ENCODE measurements around the gene CELF1. TPM values are rescaled to one million over a fixed set of nuclear protein-coding genes. Genes with fewer than 3 reads are reported as not detected.
A peak's percentile ranks its signal among the peaks of the same experiment; 100 is the strongest.

The CELF1 gene
- total RNA-seq, 1 experiment from 2014 or later: 73.1 TPM

DNA sequence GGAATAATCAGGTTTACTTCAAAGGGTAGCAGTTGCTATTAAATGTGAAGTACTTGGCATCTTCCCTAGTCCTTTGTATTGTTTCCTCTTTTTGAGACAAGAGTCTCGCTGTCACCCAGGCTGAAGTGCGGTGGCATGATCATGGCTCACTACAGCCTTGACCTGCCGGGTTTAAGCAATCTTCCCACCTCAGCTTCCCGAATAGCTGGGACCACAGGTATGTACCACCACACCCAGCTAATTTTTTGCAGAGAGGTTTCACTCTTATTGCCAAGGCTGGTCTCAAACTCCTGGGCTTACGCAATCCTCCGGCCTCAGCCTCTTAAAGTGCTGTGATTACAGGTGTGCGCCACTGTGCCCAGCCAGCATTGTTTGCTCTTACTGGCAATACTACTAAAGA, 67.8 kb downstream of the CELF1 start:
- no peak for DNase-seq (ENCODE audit: low read depth)

DNA sequence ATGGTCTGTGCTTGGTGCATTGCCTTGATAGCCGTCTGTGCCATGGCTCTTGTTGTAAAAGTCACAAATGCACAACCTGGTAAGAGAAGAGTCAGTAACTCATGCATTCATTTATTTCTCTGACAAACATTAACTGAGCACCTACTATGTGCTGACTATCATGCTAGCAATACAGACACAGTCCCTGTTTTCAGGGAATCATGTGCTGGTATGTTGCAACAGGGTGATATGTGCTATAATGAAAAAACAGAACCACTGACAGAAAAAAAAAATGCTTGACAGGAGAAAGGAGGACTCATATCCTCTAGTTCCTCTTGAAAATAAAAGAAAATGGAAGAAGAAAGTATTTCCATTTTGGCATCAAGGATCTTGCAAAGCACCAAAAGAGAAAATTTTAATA, 69.5 kb downstream of the CELF1 start:
- DNase-seq (ENCODE audit: low read depth): no peak

DNA sequence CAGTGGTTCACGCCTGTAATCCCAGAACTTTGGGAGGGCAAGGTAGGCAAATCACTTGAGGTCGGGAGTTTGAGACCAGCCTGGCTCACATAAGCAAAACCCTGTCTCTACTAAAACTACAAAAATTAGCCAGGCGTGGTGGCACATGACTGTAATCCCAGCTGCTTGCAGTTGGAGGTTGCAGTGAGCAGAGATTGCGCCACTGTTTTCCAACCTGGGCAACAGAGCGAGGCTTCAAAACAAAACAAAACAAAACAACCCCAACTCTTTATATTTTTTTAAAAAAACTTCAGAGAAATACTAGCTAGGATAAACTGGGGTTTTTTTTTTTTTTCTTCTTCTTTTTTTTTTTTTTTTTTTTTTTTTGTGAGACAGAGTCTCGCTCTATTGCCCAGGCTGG, 72.2 kb downstream of the CELF1 start:
- no peak for DNase-seq (ENCODE audit: low read depth)

DNA sequence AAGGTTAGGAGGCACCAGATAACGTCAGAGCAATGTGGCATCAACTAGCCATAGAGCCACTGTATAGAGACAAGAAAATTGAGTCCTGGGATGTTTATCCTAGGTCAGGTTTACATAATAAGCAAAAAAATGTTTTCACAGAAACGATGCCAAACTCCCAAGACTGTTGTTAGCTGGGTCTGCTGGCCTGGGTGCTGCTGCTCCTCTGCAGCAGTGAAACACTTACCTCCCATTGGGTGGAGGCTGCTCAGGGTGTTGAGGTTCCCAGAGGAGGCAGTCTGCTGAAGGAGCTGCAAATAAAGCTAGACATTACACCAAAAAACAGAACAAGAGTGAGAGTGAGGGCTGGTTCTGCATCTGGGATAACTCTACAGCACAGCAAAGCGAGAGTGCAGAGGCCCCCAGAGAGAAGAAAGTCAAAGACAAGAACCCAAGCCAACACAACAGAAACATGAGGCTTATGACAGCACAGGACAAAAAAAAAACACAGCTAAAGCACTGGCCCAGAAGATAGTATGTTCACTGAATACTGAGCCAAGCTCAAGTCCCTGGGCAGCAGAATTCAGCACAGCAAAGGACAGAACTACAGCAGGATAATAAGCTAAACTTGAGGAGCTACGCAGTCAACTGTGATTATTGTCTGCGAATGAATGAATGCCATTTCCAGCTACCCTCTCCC, 74.1 kb downstream of the CELF1 start:
- DNase-seq (ENCODE audit: low read depth): no peak

DNA sequence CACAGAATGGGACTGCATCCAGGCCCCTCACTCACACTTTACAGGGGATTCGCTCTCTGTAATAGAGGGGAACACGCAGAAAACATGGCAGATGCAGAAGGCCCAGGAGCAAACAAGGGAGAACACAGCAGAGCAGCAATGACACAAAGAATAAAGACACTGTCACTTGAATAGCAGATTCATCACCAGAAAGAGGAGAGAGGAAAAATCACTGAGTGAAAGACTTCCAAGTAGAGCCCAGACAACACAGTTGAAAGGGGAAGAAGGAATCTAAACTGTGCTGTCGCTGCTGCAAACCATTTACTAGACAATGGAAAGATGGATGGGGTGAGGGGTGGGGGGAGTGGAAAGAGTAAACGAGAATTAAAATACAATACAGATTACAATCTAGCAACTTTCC, 75.2 kb downstream of the CELF1 start:
- DNase-seq (ENCODE audit: low read depth): no peak

DNA sequence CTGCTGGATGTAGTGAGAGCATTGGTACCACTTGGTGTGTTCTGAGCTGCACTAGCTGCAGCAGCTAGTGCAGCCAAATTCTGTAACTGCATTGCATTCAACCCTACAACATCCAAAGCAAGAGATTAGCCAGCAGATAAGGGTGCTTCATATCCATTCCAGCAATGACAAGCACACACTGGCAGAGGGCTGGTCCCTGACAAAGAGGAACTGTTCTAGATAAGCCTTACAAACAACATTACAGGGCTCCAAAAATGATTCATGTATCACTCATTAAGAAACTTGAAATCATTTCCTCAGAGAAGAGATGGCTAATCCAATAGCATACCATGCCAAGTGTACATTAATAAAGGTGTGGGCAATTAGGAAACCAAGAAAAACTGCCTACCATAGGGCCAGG, 75.6 kb downstream of the CELF1 start:
- DNase-seq (ENCODE audit: low read depth): peak; percentile 60

DNA sequence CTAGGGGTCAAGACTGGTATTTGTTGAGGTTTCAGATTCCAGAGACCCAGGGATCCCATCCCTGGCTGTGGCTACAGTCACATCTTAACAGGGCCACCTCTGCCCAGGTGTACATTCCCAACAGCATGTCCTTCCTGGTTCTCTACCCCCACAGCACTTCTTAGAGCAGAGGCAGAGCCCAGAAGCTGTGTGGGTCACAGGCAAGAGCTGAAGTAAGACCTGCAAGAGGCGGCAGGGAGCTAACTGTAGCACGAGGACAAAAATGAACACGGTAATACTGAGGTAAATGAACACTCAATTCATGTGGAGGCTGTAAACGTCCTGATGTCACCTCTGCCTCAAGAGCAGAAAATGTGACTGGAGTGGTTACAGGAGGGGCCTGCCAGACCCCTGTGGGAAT, 82.3 kb downstream of the CELF1 start:
- no peak for DNase-seq (ENCODE audit: low read depth)

DNA sequence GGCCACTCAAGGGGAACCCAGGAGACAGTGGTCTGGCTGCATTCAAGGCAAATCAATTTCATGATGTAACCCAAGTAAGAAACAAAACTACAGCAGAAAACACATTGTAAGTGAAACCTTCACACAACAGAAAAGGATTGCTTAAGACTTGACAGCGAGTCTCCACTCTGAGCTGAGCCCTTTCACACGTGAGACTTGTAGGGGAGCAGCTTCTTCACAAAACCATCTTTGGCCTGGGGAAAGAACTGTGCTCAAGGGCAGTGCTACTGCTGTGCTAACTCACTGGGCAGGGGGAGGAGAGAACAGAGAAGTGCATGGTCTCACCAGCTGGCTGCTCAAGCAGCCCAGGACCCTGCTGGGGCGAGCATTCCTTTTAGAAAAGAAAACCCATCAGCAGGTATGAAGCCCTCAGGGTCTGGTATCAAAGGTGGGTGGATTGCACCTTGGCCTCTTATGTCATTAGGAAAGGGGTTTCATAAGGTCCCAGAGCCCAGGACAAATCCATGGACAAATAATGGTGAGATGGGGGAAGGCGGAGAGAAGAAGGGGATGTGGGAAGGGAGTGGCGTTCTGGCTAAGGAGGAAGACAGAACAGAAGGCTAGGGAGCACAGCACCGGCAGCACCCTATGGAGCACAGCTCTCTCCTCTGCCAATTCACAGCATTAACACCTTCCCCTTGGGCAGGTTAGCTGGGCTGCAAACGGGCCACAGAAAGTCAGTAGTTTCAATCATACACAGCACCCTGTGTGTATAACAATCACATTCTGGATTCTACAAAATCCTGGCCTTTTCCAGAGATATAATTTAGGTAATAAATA, 83.4 kb downstream of the CELF1 start:
- no peak for DNase-seq (ENCODE audit: low read depth)

DNA sequence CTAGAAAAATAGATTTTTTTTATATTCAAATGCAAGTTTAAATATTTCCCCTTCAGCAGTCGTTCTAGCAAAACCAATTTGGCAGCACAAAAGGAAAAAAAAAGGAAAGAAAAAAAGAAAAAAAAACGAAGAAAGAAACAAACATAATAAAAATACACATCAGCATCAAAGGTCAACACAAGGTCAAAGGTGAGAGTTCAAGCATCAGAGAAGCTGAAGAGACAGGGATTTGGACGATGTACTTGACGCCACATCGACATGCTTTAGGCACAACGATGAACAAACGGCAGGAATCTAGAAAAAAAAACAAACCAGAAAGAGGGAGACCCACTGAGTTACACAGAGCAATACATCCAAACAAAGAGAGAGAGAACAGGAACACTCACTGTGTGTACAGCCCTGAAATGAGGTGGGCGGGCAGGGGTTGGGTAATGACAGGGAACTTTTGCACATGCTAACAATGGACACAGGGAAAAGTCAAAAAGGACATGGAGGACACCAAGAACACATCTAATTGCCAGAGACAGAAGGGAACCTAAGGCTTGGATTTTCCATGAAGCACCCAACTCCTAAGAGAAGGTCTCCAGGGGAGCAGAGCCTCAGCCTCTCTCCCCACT, 84.2 kb downstream of the CELF1 start:
- no peak for DNase-seq (ENCODE audit: low read depth)

DNA sequence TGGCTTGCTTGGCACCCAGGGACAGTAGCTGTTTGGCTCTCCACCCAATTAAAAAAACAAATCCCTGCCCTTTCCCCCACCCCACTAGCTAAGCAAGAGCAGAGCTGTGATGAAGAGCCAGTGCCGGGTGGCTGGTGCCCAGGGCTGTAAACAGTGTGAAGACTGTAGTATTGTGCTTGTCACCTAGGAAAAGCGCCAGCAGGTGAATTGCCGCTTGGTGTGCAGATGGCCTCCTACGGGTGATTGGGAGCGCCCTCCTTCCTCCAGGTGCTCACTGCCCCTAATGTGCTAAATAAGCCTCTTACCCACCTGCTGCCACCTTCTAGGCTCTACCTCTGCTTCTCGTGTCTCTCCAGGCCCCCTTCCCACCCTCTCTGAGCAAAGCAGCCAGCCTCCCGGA, 85.6 kb downstream of the CELF1 start:
- no peak for DNase-seq (ENCODE audit: low read depth)

DNA sequence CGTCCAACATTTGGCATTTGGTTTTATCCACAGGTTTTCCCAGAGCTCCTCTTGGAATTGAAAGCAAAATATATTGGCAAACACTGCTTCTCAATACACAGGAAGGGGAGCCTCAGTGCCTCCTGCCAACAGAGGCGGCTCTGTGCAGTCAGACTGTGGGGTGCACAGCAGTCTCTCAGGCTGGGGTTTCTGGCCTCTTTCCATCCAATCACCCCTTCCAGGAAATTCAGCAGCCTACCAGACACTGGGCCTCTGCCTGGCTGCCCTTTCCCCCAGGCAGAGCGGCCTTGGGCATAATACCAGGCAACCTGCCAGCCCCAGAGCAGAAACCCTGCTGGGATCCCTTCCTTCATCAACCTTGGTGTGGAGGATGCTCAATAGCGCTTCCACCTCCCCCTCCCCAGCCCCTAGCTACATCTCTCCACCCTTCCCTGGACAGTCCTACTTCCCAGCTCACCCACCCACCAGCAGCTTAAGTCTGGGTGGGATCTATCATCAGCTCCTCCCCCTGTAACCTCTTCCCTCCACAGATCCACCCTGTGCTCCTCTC, 86.2 kb downstream of the CELF1 start:
- DNase-seq (ENCODE audit: low read depth): peak; percentile 63

DNA sequence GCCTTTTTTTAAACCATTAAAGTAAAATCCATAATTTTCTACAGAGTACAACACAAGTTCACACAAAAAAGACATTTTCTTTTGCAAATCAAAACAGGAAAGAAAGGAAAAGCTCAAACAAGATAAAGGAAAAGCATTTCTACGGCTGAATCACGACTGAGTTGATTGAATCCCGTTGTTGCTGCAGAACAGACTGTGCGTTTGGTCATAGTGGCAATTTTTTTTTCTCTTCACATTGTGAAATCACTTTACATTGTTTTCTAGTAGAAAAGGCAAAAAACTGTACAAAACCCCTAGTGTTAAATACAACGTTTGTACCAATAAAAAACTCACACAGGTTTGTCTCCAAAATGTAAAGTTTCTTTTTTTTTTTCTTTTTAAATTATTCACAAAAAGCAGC, 86.7 kb downstream of the CELF1 start:
- no peak for DNase-seq (ENCODE audit: low read depth)

DNA sequence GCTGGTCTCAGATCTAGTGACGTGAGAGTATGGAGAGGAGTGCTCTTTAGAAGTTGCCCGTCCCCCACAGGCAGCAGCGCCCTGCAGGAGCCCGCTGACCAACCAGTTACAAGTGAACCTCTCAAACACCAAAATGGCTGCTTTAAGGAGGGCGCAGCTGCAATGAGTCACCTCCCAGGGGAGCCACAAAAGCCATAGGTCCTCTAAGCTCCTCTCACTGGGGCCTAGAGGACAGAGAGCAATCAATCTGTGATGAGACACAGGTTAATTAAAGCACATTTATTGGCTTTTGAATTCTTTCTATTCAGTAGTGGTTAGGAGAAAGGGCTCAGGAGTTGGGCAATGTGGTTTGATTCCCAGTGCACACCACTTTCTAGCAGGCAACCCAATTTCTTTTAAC, 88.4 kb downstream of the CELF1 start:
- DNase-seq (ENCODE audit: low read depth): no peak

DNA sequence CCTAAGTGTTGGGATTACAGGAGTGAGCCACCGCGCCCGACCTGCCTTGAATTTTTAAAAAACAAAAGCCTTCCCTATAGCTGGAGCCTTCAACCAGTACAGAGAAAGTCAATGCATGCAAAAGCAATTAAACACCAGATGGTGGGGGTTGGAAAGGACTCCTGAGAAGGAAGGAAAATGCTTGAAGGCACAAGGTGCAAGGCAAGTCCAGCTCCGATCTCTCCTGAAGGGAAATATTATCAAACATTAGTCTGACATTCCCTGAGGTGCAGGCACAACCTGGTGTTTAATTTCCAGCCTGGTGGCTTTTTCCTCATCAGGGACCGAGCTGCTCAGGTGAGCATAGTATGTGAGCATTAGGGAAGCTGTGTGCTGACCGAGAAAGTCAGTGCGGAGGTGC, 91.1 kb downstream of the CELF1 start:
- DNase-seq (ENCODE audit: low read depth): no peak

DNA sequence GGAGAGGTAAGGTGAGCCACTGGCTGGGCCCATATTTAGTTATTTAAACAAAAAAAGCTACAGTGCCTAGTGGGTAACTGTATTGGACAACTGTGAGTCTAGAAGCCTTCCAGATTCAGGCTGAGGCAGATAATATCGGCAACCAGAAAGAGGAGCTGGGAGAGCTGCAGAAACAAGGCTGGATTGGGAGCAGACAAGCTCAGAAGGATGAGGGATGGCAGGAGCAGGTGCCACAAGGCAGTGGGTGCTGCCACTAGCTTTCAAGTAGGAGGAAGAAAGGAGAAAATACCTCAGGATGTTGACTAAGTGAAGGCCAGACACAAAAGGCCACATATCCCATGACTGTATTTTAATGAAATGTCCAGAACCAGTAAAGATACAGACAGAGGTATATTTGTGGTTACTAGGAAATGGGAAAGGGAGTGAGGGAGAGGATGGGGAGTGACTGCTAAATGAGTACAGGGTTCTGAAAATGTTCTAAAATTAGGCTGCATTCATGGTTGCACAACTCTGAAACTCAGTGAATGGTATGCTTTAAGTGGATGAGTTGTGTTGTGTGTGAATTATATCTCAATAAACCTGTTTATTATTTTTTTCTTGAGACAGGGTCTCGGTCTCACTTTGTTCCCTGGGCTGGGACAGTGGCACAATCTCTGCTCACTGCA, 92.2 kb downstream of the CELF1 start:
- DNase-seq (ENCODE audit: low read depth): no peak

DNA sequence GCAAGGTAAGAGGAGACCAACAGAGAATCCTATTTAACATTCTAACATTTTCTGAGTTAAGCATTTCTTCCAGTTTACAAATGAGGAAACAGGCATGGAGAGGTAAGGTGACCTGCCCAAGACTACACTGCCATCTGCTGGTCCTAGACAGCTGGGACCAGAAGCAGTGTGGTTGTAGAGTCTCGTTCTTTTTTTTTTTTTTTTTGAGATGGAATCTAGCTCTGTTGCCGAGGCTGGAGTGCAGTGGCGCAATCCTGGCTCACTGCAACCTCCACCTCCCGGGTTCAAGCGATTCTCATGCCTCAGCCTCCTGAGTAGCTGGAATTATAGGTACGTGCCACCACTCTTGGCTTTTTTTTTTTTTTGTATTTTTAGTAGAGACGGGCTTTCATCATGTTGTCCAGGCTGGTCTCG, 98.7 kb downstream of the CELF1 start:
- DNase-seq (ENCODE audit: low read depth): peak; percentile 86

DNA sequence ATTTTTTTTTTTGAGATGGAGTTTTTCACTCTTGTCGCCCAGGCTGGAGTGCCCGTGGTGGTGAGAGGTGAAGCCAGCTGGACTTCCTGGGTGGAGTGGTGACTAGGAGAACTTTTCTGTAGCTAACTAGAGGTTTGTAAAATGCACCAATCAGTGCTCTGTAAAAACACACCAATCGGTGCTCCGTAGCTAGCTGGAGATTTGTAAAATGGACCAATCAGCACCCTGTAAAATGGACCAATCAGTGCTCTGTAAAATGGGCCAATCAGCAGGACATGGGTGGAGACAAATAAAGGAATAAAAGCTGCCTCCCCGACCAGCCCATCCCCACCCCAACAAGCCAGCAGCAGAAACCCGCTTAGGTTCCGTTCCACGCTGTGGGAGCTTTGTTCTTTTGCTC, 99.6 kb downstream of the CELF1 start:
- DNase-seq (ENCODE audit: low read depth): no peak

DNA sequence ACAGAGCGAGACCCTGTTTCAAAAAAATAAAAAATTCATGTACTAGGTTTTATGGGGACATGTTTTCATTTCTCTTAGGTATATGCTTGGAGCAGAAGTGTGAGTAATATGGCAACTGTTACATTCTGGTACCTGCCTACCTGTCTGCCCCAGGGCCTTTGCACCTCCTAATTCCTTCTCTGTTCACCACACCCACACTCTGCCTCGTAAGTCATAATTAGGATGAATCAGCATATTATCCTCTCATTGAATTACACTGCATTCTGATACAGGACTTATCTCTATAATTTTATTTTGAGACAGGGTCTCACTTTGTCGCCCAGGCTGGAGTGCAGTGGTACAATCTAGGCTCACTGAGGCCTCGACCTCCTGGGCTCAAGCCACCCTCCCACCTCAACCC, 100.9 kb downstream of the CELF1 start:
- no peak for DNase-seq (ENCODE audit: low read depth)

DNA sequence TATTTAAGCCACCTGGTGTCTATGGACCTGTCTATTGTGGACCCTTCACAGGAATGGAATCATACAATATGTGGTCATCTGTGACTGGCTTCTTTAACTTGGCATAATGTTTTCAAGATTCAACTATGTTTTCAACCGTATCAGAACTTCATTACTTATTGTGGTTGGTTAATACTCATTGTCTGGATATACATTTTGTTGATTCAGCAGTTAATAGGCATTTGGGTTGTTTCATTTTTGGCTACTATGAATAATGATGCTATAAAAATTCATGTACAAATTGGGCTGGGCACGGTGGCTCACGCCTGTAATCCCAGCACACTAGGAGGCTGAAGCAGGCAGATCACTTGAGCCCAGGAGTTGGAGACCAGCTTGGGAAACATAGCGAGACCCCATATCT, 101.5 kb downstream of the CELF1 start:
- DNase-seq (ENCODE audit: low read depth): no peak

DNA sequence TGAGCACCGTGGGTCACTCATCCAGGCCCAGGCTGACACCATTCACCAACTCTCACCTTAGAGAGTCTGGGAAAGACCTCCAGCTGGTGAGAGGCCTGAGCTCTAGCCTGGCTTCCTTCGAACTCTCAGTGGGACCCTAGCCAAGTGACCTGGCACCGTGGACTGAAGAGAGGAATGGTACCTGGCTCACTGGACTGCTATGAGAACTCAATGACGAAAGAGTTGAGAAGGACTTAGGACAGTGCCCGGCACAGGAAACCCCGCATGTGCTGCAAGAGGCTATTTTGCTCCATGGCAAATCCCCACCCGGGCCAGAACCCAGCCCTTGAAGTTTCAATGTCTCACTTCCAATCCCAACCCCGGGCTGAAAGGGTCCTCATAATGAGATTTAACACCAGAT, 103.4 kb downstream of the CELF1 start:
- DNase-seq (ENCODE audit: low read depth): no peak

DNA sequence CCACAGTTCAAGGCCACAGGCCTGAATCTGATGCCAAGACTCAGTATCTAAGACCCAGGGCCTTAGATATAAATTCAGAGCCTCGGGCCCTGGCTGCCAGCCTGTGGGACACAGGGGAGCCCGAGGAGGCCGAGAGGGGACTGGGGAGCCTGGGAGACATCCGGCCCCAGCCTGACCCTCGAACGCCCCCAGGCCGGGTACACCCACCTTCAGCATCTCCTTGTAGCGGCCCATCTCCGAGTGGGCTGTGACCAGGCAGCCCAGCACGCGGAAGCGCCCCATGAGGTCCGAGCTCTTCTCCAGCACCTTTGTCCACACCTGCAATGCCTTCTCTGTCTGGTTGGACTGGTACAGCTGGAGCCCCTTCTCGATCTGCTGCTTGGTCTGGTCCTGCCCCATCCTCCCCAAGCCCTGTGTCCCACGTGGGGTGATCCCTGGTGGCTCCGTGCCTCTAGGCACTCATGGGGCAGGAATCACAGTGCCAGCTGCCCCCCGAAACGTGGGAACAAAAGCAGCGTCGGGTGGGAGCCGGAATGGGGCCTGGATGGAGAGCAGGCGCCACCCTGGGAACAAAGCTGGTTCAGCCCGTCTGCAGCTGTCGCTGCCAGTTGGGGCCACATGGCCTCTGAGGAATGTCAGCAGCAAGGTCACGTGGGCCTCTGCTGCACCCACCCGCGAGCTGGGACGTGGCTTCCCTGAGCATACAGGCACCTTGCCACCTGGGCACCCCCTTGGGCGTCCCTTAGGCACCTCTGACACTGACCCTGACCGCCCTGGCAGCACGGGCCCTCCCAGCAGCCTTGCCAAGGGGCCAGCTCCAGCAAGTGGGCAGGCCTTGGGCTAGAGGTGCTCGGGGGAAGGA, 104.1 kb downstream of the CELF1 start, which contains the start of gene RAPSN:
RAPSN (minus strand) TSS at position 571 of the 862 bp plus-strand sequence; CDS start at position 399, 172 bp downstream.
- no peak for DNase-seq (ENCODE audit: low read depth)

Data from M059J (cell line).